H9 (cell line): ENCODE results near the gene TANC2. TPM values are rescaled to one million over a fixed set of nuclear protein-coding genes. Genes with fewer than 3 reads are reported as not detected.

Source experiments
- DNase-seq: peaks from one replicate; pipeline ENCODE4 v3.0.0-alpha.2; 2017
- H2AFZ ChIP-seq: one replicate; pipeline ENCODE4 v1.6.1; 2013; ENCODE audit warnings: mild to moderate bottlenecking, low read length, control low read depth, moderate library complexity
- H2AK5ac ChIP-seq: 2 replicates; pipeline ENCODE4 v1.6.1; 2013; ENCODE audit warnings: low read length, control low read depth, mixed read lengths; ENCODE audit not compliant: insufficient read length
- H2BK120ac ChIP-seq: one replicate; pipeline ENCODE4 v1.6.1; 2013; ENCODE audit warnings: low read depth, mild to moderate bottlenecking, low read length, control low read depth, inconsistent platforms; ENCODE audit not compliant: poor library complexity, severe bottlenecking
- H2BK12ac ChIP-seq: 2 replicates; pipeline ENCODE4 v1.6.1; 2013; ENCODE audit warnings: low read length, control low read depth, mixed read lengths, low read depth; ENCODE audit not compliant: insufficient read length
- H2BK15ac ChIP-seq: 2 replicates; pipeline ENCODE4 v1.6.1; 2013; ENCODE audit warnings: low read depth, low read length, control low read depth
- H2BK20ac ChIP-seq: one replicate; pipeline ENCODE4 v1.6.1; 2013; ENCODE audit warnings: low read depth, mild to moderate bottlenecking, low read length, control low read depth, inconsistent platforms; ENCODE audit not compliant: poor library complexity, severe bottlenecking
- H2BK5ac ChIP-seq: 2 replicates; pipeline ENCODE4 v1.6.1; 2013; ENCODE audit warnings: low read length, control low read depth, mixed read lengths; ENCODE audit not compliant: insufficient read length
- H3K14ac ChIP-seq: 2 replicates; pipeline ENCODE4 v1.6.1; 2013; ENCODE audit warnings: low read length, control low read depth; ENCODE audit not compliant: insufficient read depth
- H3K18ac ChIP-seq: 2 replicates; pipeline ENCODE4 v1.6.1; 2013; ENCODE audit warnings: low read depth, mild to moderate bottlenecking, mixed read lengths, low read length, control low read depth; ENCODE audit not compliant: insufficient read length
- H3K23ac ChIP-seq: 2 replicates; pipeline ENCODE4 v1.6.1; 2013; ENCODE audit warnings: low read length, control low read depth, mixed read lengths, low read depth; ENCODE audit not compliant: insufficient read length
- H3K23me2 ChIP-seq: 2 replicates; pipeline ENCODE4 v1.6.1; 2013; ENCODE audit warnings: low read depth, mild to moderate bottlenecking, mixed read lengths, low read length, control low read depth; ENCODE audit not compliant: insufficient read length, poor library complexity, severe bottlenecking
- H3K27ac ChIP-seq: 2 replicates; pipeline ENCODE4 v1.5.1; 2013; ENCODE audit warnings: low read length, control low read depth, mixed read lengths, low read depth; ENCODE audit not compliant: insufficient read length
- H3K27me3 ChIP-seq: 2 replicates; pipeline ENCODE4 v1.6.1; 2013; ENCODE audit warnings: low read length, control low read depth, inconsistent platforms; ENCODE audit not compliant: insufficient read depth
- H3K4ac ChIP-seq: 2 replicates; pipeline ENCODE4 v1.6.1; 2013; ENCODE audit warnings: low read depth, mild to moderate bottlenecking, control low read depth, inconsistent platforms, low read length, moderate library complexity
- H3K4me1 ChIP-seq: 2 replicates; pipeline ENCODE4 v1.6.1; 2013; ENCODE audit warnings: low read length, control low read depth, inconsistent platforms; ENCODE audit not compliant: insufficient read depth
- H3K4me2 ChIP-seq: 2 replicates; pipeline ENCODE4 v1.6.1; 2013; ENCODE audit warnings: low read length, control low read depth, mixed read lengths; ENCODE audit not compliant: insufficient read length, insufficient read depth
- H3K56ac ChIP-seq: 2 replicates; pipeline ENCODE4 v1.6.1; 2013; ENCODE audit warnings: low read depth, mild to moderate bottlenecking, mixed read lengths, low read length, control low read depth; ENCODE audit not compliant: insufficient read length
- H3K79me1 ChIP-seq: 2 replicates; pipeline ENCODE4 v1.6.1; 2013; ENCODE audit warnings: low read depth, mild to moderate bottlenecking, moderate library complexity, low read length, control low read depth, inconsistent platforms; ENCODE audit not compliant: insufficient read depth, poor library complexity, severe bottlenecking
- H3K79me2 ChIP-seq: 2 replicates; pipeline ENCODE4 v1.6.1; 2013; ENCODE audit warnings: low read length, control low read depth, inconsistent platforms; ENCODE audit not compliant: insufficient read depth
- H3K9ac ChIP-seq: 2 replicates; pipeline ENCODE4 v1.6.1; 2013; ENCODE audit warnings: low read length, control low read depth, mixed read lengths; ENCODE audit not compliant: insufficient read length; ENCODE audit errors: extremely low read depth
- H3K9me3 ChIP-seq: one replicate; pipeline ENCODE4 v1.6.1; 2013; ENCODE audit warnings: low read depth, low read length, inconsistent platforms; ENCODE audit not compliant: control insufficient read depth
- H3T11ph ChIP-seq: one replicate; pipeline ENCODE4 v1.6.1; 2013; ENCODE audit warnings: mild to moderate bottlenecking, low read length, control low read depth, inconsistent platforms
- H4K20me1 ChIP-seq: one replicate; pipeline ENCODE4 v1.6.1; 2013; ENCODE audit not compliant: control insufficient read depth, insufficient read length, insufficient read depth
- H4K5ac ChIP-seq: 2 replicates; pipeline ENCODE4 v1.6.1; 2013; ENCODE audit warnings: low read depth, mild to moderate bottlenecking, mixed read lengths, low read length, control low read depth; ENCODE audit not compliant: insufficient read length
- H4K8ac ChIP-seq: replicated peaks from 2 replicates; pipeline ENCODE4 v1.6.1; 2013; ENCODE audit warnings: low read length, control low read depth, mixed read lengths, low read depth; ENCODE audit not compliant: insufficient read length
- H4K91ac ChIP-seq: 2 replicates; pipeline ENCODE4 v1.6.1; 2013; ENCODE audit warnings: low read depth, mild to moderate bottlenecking, moderate library complexity, mixed read lengths, low read length, control low read depth; ENCODE audit not compliant: insufficient read length
- H3K27ac Mint-ChIP-seq, 3 experiments: 2 replicates in 2 of 3; 3 replicates in 1 of 3; pipeline ENCODE4 v1.8.0; 2020 to 2021; ENCODE audit warnings: mixed read lengths in 3 of 3, mild to moderate bottlenecking in 1 of 3, moderate library complexity in 1 of 3
- H3K27me3 Mint-ChIP-seq: 2 replicates; pipeline ENCODE4 v1.8.0; 2021; ENCODE audit warnings: low read depth, mild to moderate bottlenecking, moderate library complexity, mixed read lengths
- H3K36me3 Mint-ChIP-seq, 3 experiments: 2 replicates in 2 of 3; 3 replicates in 1 of 3; pipeline ENCODE4 v1.8.0; 2020 to 2021; ENCODE audit warnings: low read depth in 3 of 3, mixed read lengths in 3 of 3; ENCODE audit not compliant: insufficient read depth in 1 of 3
- H3K4me1 Mint-ChIP-seq, 2 experiments: 2 replicates each; pipeline ENCODE4 v1.8.0; 2020; ENCODE audit warnings: mixed read lengths in 2 of 2
- H3K4me3 Mint-ChIP-seq, 2 experiments: 2 replicates in 1 of 2; 3 replicates in 1 of 2; pipeline ENCODE4 v1.8.0; 2020 to 2021; ENCODE audit warnings: mild to moderate bottlenecking in 2 of 2, mixed read lengths in 2 of 2, moderate library complexity in 1 of 2
- H3K9me3 Mint-ChIP-seq, 2 experiments: 2 replicates in 1 of 2; 3 replicates in 1 of 2; pipeline ENCODE4 v1.8.0; 2020; ENCODE audit warnings: mild to moderate bottlenecking in 2 of 2, mixed read lengths in 2 of 2, moderate library complexity in 1 of 2
- CTCF ChIP-seq: fragments of 200-600 bp; sonication (generic); conservative IDR thresholded peaks from 3 replicates; pipeline ENCODE4 v1.8.0; 2021; ENCODE audit warnings: antibody characterized with exemption, mild to moderate bottlenecking
- WGBS: extraction: QIAGEN DNeasy Blood & Tissue Kit; methylation state at CpG from one replicate; pipeline ENCODE4 v1.1.7; 2013; ENCODE audit warnings: missing lambda C conversion rate, low lambda C conversion rate, mixed read lengths; ENCODE audit not compliant: insufficient read length; ENCODE audit errors: extremely low coverage; 5-methylcytosine and 5-hydroxymethylcytosine counted together
- total RNA-seq: library from RNA; stranded (reverse); gene quantifications from 2 replicates; pipeline ENCODE4 v1.2.1, GENCODE V29; 2021

The TANC2 gene
- total RNA-seq, 1 experiment from 2014 or later: 7.3 TPM

- no peak overlapping the region for H4K5ac ChIP-seq
- H3K56ac ChIP-seq: no peak overlapping the region
- no peak for TF ChIP-seq CTCF
- no peak overlapping the region for H3K14ac ChIP-seq
- Mint-ChIP-seq H3K36me3 (no peaks in the 10 kb centered on the region), H3K27me3 (no peaks in the 10 kb centered on the region), H3K4me1 (peaks cover 2% of the 10 kb centered on the region in 2 experiments; a peak in 3 of 4 replicates), H3K9me3 (no peaks in the 10 kb centered on the region), H3K4me3 (no peak overlapping the region), H3K27ac (no peak overlapping the region)
- no peak overlapping the region for H3K23ac ChIP-seq
- H3K4me2 ChIP-seq: no peak overlapping the region
- H2BK15ac ChIP-seq: no peak overlapping the region
- no peaks in the 10 kb centered on the region for H3K27me3 ChIP-seq
- H4K91ac ChIP-seq: no peak overlapping the region
- no peak overlapping the region for H2BK12ac ChIP-seq
- WGBS: no CpG with 5 or more reads among the region's 11 CpGs
- H3K9ac ChIP-seq: no peak overlapping the region
- H3K4ac ChIP-seq: no peak overlapping the region
- no peak overlapping the region for H3T11ph ChIP-seq
- H4K8ac ChIP-seq: no peak overlapping the region
- H3K79me1 ChIP-seq: no peaks in the 10 kb centered on the region
- H2AK5ac ChIP-seq: no peak overlapping the region
- H3K18ac ChIP-seq: no peak overlapping the region
- H2AFZ ChIP-seq: no peak overlapping the region
- H3K4me1 ChIP-seq: no peaks in the 10 kb centered on the region
- H3K9me3 ChIP-seq: no peaks in the 10 kb centered on the region
- DNase-seq: no peak
- no peak overlapping the region for H2BK5ac ChIP-seq
- H3K27ac ChIP-seq: no peak overlapping the region
- H4K20me1 ChIP-seq: no peaks in the 10 kb centered on the region
- no peaks in the 10 kb centered on the region for H3K23me2 ChIP-seq
- no peak overlapping the region for H2BK120ac ChIP-seq
- no peak overlapping the region for H2BK20ac ChIP-seq
- no peaks in the 10 kb centered on the region for H3K79me2 ChIP-seq
Measured at GRCh38 chr17:62923258-62924150, 42.5 kb upstream of the TANC2 start.
